ENCODE measurements around the gene TMEM17.

GRCh38 chr2:62467475-62468321 lies 38.3 kb downstream of the TMEM17 start:
- TF ChIP-seq CTCF (IDR thresholded peaks at IDR 0.05; ENCODE audit: low read length): no peak
- no peak for TF ChIP-seq EZH2 (IDR thresholded peaks at IDR 0.05; ENCODE audit: borderline replicate concordance, low read length)
